Mesendoderm (in vitro differentiated cells): ENCODE measurements around the gene RNF113B.
A peak's percentile ranks its signal among the peaks of the same experiment; 100 is the strongest.

ENCODE experiments used
- DNase-seq: peaks from one replicate; pipeline ENCODE4 v3.0.0; 2013
- H2AK5ac ChIP-seq: 2 replicates; pipeline ENCODE4 v1.6.1; 2013; ENCODE audit warnings: low read length, inconsistent platforms
- H2BK120ac ChIP-seq: 2 replicates; pipeline ENCODE4 v1.6.1; 2013; ENCODE audit warnings: low read depth, mild to moderate bottlenecking, low read length, moderate library complexity, mixed read lengths
- H2BK15ac ChIP-seq: replicated peaks from 2 replicates; pipeline ENCODE4 v1.6.1; 2013; ENCODE audit warnings: low read depth, mild to moderate bottlenecking, moderate library complexity
- H2BK5ac ChIP-seq: 2 replicates; pipeline ENCODE4 v1.6.1; 2013; ENCODE audit warnings: low read length, inconsistent platforms
- H3K18ac ChIP-seq: 2 replicates; pipeline ENCODE4 v1.6.1; 2013; ENCODE audit warnings: mild to moderate bottlenecking, low read length, mixed read lengths
- H3K23ac ChIP-seq: one replicate; pipeline ENCODE4 v1.6.1; 2013; ENCODE audit warnings: low read length
- H3K27ac ChIP-seq: 2 replicates; pipeline ENCODE4 v1.5.1; 2013; ENCODE audit warnings: low read depth, mild to moderate bottlenecking, inconsistent platforms, low read length, moderate library complexity
- H3K27me3 ChIP-seq: 2 replicates; pipeline ENCODE4 v1.6.1; 2013; ENCODE audit warnings: low read length, control low read depth, mild to moderate bottlenecking, inconsistent platforms; ENCODE audit not compliant: insufficient read depth, poor library complexity
- H3K36me3 ChIP-seq: 2 replicates; pipeline ENCODE4 v1.6.1; 2013; ENCODE audit warnings: low read length, inconsistent platforms; ENCODE audit not compliant: control insufficient read depth, insufficient read depth
- H3K4ac ChIP-seq: one replicate; pipeline ENCODE4 v1.6.1; 2013; ENCODE audit warnings: low read depth, mild to moderate bottlenecking, low read length, moderate library complexity
- H3K4me1 ChIP-seq: 2 replicates; pipeline ENCODE4 v1.6.1; 2013; ENCODE audit warnings: low read depth, low read length, inconsistent platforms; ENCODE audit not compliant: control insufficient read depth
- H3K4me2 ChIP-seq: 2 replicates; pipeline ENCODE4 v1.6.1; 2013; ENCODE audit warnings: low read length
- H3K4me3 ChIP-seq: 2 replicates; pipeline ENCODE4 v1.5.1; 2013; ENCODE audit warnings: mild to moderate bottlenecking, low read length
- H3K56ac ChIP-seq: one replicate; pipeline ENCODE4 v1.6.1; 2013; ENCODE audit warnings: low read length
- H3K79me1 ChIP-seq: 2 replicates; pipeline ENCODE4 v1.6.1; 2013; ENCODE audit warnings: low read length, inconsistent platforms
- H3K79me2 ChIP-seq: 2 replicates; pipeline ENCODE4 v1.6.1; 2013; ENCODE audit warnings: mild to moderate bottlenecking, low read length; ENCODE audit not compliant: control insufficient read depth, insufficient read depth
- H3K9ac ChIP-seq: 2 replicates; pipeline ENCODE4 v1.6.1; 2013; ENCODE audit warnings: low read length, inconsistent platforms
- H4K5ac ChIP-seq: one replicate; pipeline ENCODE4 v1.6.1; 2013; ENCODE audit warnings: low read length
- H4K8ac ChIP-seq: one replicate; pipeline ENCODE4 v1.6.1; 2013; ENCODE audit warnings: low read depth, mild to moderate bottlenecking, control low read depth, low read length, moderate library complexity
- WGBS: extraction: QIAGEN DNeasy Blood & Tissue Kit; methylation state at CpG from one replicate; pipeline ENCODE4 v1.1.7; 2013; ENCODE audit warnings: low lambda C conversion rate, missing lambda C conversion rate; ENCODE audit not compliant: insufficient coverage; ENCODE audit errors: extremely low coverage; 5-methylcytosine and 5-hydroxymethylcytosine counted together

The RNF113B gene

GRCh38 chr13:98143157-98143553 is 33.9 kb downstream of the RNF113B start:
- Histone ChIP-seq H2BK120ac (peak overlapping the region; percentile 97), H4K5ac (no peak overlapping the region), H3K4me3 (peak overlapping the region; percentile 81), H3K9ac (peak overlapping the region; percentile 76), H3K4ac (peak overlapping the region; percentile 99), H3K18ac (peak overlapping the region; percentile 100), H3K79me2 (peaks cover 32% of the 10 kb centered on the region), H3K4me1 (peaks cover 9% of the 10 kb centered on the region), H3K27me3 (no peaks in the 10 kb centered on the region), H3K56ac (peak overlapping the region; percentile 87), H4K8ac (no peak overlapping the region), H3K36me3 (no peaks in the 10 kb centered on the region), H2AK5ac (no peak overlapping the region), H2BK5ac (no peak overlapping the region), H3K4me2 (no peak overlapping the region), H2BK15ac (peak overlapping the region; percentile 79), H3K23ac (no peak overlapping the region), H3K27ac (peak overlapping the region; percentile 88), H3K79me1 (peaks cover 3% of the 10 kb centered on the region)
- no peak for DNase-seq
- no CpG with 5 or more reads among the region's 66 CpGs for WGBS

- peak within 1 kb of the TSS; percentile 81 for H3K4me3 ChIP-seq
- DNase-seq = peak; percentile 84
- H2BK120ac ChIP-seq = peak within 1 kb of the TSS; percentile 97
- peak within 1 kb of the TSS; percentile 79 for H2BK15ac ChIP-seq
- H3K23ac ChIP-seq = no peak within 1 kb of the TSS
- H3K18ac ChIP-seq = peak within 1 kb of the TSS; percentile 100
- H3K4me2 ChIP-seq = peak within 1 kb of the TSS; percentile 86
- peaks cover 3% of the 10 kb centered on the region for H3K79me1 ChIP-seq
- H2AK5ac ChIP-seq = no peak within 1 kb of the TSS
- no peaks in the 10 kb centered on the region for H3K36me3 ChIP-seq
- peaks cover 9% of the 10 kb centered on the region for H3K4me1 ChIP-seq
- no peaks in the 10 kb centered on the region for H3K27me3 ChIP-seq
- no peak within 1 kb of the TSS for H4K8ac ChIP-seq
- H3K4ac ChIP-seq = peak within 1 kb of the TSS; percentile 99
- H3K9ac ChIP-seq = peak within 1 kb of the TSS; percentile 78
- H3K27ac ChIP-seq = peak within 1 kb of the TSS; percentile 88
- H3K56ac ChIP-seq = peak within 1 kb of the TSS; percentile 94
- peaks cover 31% of the 10 kb centered on the region for H3K79me2 ChIP-seq
- H2BK5ac ChIP-seq = no peak within 1 kb of the TSS
- no CpG with 5 or more reads among the region's 98 CpGs for WGBS
- H4K5ac ChIP-seq = no peak within 1 kb of the TSS
Measured at GRCh38 chr13:98142380-98143156, 34.5 kb downstream of the RNF113B start, which contains the start of gene FARP1. Gene FARP1 (plus strand): TSS chr13:98143094. CDS start chr13:98213243, 70,149 bp downstream.

- Histone ChIP-seq H3K79me1 (peaks cover 3% of the 10 kb centered on the region), H3K56ac (peak overlapping the region; percentile 94), H3K79me2 (peaks cover 25% of the 10 kb centered on the region), H4K5ac (no peak overlapping the region), H3K27ac (no peak overlapping the region), H3K4me1 (peaks cover 8% of the 10 kb centered on the region), H2BK120ac (peak overlapping the region; percentile 21), H2BK15ac (no peak overlapping the region), H2BK5ac (no peak overlapping the region), H3K27me3 (no peaks in the 10 kb centered on the region), H4K8ac (no peak overlapping the region), H3K9ac (peak overlapping the region; percentile 78), H3K36me3 (no peaks in the 10 kb centered on the region), H3K4me2 (peak overlapping the region; percentile 86), H2AK5ac (no peak overlapping the region), H3K4ac (no peak overlapping the region), H3K23ac (no peak overlapping the region), H3K18ac (peak overlapping the region; percentile 3), H3K4me3 (peak overlapping the region; percentile 72)
- no CpG with 5 or more reads among the region's 27 CpGs for WGBS
- DNase-seq = peak; percentile 74
Measured at GRCh38 chr13:98141509-98142379, 35.3 kb downstream of the RNF113B start.

GRCh38 chr13:98141091-98141490 is 36.0 kb downstream of the RNF113B start:
- Histone ChIP-seq H3K23ac (no peak overlapping the region), H3K4ac (no peak overlapping the region), H2BK15ac (no peak overlapping the region), H3K4me1 (peaks cover 4% of the 10 kb centered on the region), H2BK120ac (peak overlapping the region; percentile 21), H3K56ac (no peak overlapping the region), H3K27ac (no peak overlapping the region), H2AK5ac (no peak overlapping the region), H3K79me1 (peaks cover 3% of the 10 kb centered on the region), H4K8ac (no peak overlapping the region), H3K36me3 (no peaks in the 10 kb centered on the region), H3K18ac (no peak overlapping the region), H3K4me3 (no peak overlapping the region), H3K4me2 (no peak overlapping the region), H3K27me3 (no peaks in the 10 kb centered on the region), H3K9ac (no peak overlapping the region), H3K79me2 (peaks cover 19% of the 10 kb centered on the region), H2BK5ac (no peak overlapping the region), H4K5ac (no peak overlapping the region)
- WGBS = no CpG with 5 or more reads among the region's 7 CpGs
- DNase-seq = peak; percentile 38

- Histone ChIP-seq H3K56ac (no peak overlapping the region), H3K79me2 (no peaks in the 10 kb centered on the region), H3K79me1 (no peaks in the 10 kb centered on the region), H4K8ac (no peak overlapping the region), H4K5ac (no peak overlapping the region), H3K4me3 (no peak overlapping the region), H3K4me1 (no peaks in the 10 kb centered on the region), H3K4me2 (no peak overlapping the region), H3K18ac (no peak overlapping the region), H2AK5ac (no peak overlapping the region), H3K9ac (no peak overlapping the region), H2BK15ac (no peak overlapping the region), H2BK5ac (no peak overlapping the region), H3K27me3 (no peaks in the 10 kb centered on the region), H2BK120ac (no peak overlapping the region), H3K23ac (no peak overlapping the region), H3K27ac (no peak overlapping the region), H3K4ac (no peak overlapping the region), H3K36me3 (no peaks in the 10 kb centered on the region)
- no CpG with 5 or more reads among the region's 1 CpG for WGBS
- no peak for DNase-seq
Measured at GRCh38 chr13:98134901-98135300, 42.2 kb downstream of the RNF113B start.
